Chondrocyte (in vitro differentiated cells): ENCODE results near the gene ICA1. TPM values are rescaled to one million over a fixed set of nuclear protein-coding genes. Genes with fewer than 3 reads are reported as not detected.

Experiments
- DNase-seq: peaks from one replicate; pipeline ENCODE4 v3.0.0; 2021; ENCODE audit warnings: mixed read lengths, low spot score
- H3K27ac Mint-ChIP-seq: one replicate; pipeline ENCODE4 v1.8.0; 2021; ENCODE audit warnings: mild to moderate bottlenecking, moderate library complexity, mixed read lengths; ENCODE audit not compliant: unreplicated experiment
- H3K27me3 Mint-ChIP-seq: 2 replicates; pipeline ENCODE4 v1.8.0; 2021; ENCODE audit warnings: low read depth, mixed read lengths
- H3K36me3 Mint-ChIP-seq: 2 replicates; pipeline ENCODE4 v1.8.0; 2021; ENCODE audit warnings: low read depth, mixed read lengths
- H3K4me1 Mint-ChIP-seq: 2 replicates; pipeline ENCODE4 v1.8.0; 2021; ENCODE audit warnings: low read depth, mild to moderate bottlenecking, mixed read lengths
- H3K4me3 Mint-ChIP-seq: one replicate; pipeline ENCODE4 v1.8.0; 2021; ENCODE audit warnings: mild to moderate bottlenecking, moderate library complexity, mixed read lengths; ENCODE audit not compliant: unreplicated experiment
- H3K9me3 Mint-ChIP-seq: 2 replicates; pipeline ENCODE4 v1.8.0; 2021; ENCODE audit warnings: low read depth, mixed read lengths
- CTCF ChIP-seq: fragments of 200-600 bp; sonication (generic); IDR thresholded peaks from 2 replicates; pipeline ENCODE4 v1.5.0; 2021; ENCODE audit warnings: antibody characterized with exemption, mild to moderate bottlenecking, moderate library complexity
- total RNA-seq: library from RNA; stranded (reverse); gene quantifications from 3 replicates; pipeline ENCODE4 v1.2.1, GENCODE V29; 2021

ICA1 gene
- total RNA-seq, 1 donor from 2014 or later = 5.0 TPM

DNA sequence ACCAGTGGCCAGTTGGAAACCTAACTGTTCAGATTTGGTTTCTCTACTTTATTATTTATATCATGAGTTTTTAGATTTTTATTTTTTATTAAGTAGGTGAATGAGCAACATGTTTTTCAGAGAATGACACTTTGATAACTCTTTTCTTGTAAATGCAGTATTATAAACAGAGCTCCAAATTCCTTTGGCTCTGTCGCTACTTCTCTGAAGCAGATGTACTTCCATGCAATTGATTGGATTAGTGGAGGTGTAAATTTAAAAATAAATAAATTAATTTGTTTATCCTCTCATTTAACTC is 34.3 kb upstream of the ICA1 start:
- Mint-ChIP-seq H3K4me1 (peaks cover 3% of the 10 kb centered on the region), H3K27ac (no peak overlapping the region), H3K36me3 (peaks cover 1% of the 10 kb centered on the region), H3K9me3 (peaks cover 2% of the 10 kb centered on the region), H3K4me3 (no peak overlapping the region), H3K27me3 (peaks cover 4% of the 10 kb centered on the region)
- DNase-seq = no peak
- no peak for TF ChIP-seq CTCF

GRCh38 chr7:8295638-8296361 is 33.8 kb upstream of the ICA1 start:
- peaks cover 4% of the 10 kb centered on the region for H3K27me3 Mint-ChIP-seq
- H3K9me3 Mint-ChIP-seq = peaks cover 2% of the 10 kb centered on the region
- H3K27ac Mint-ChIP-seq = no peak overlapping the region
- no peak overlapping the region for H3K4me3 Mint-ChIP-seq
- no peak for DNase-seq
- H3K36me3 Mint-ChIP-seq = peaks cover 1% of the 10 kb centered on the region
- peak; percentile 91 for TF ChIP-seq CTCF
- peaks cover 3% of the 10 kb centered on the region for H3K4me1 Mint-ChIP-seq

GRCh38 chr7:8291397-8292141 is 29.6 kb upstream of the ICA1 start:
- H3K36me3 Mint-ChIP-seq = no peaks in the 10 kb centered on the region
- H3K27ac Mint-ChIP-seq = no peak overlapping the region
- TF ChIP-seq CTCF = no peak
- H3K9me3 Mint-ChIP-seq = no peaks in the 10 kb centered on the region
- DNase-seq = no peak
- peaks cover 3% of the 10 kb centered on the region for H3K4me1 Mint-ChIP-seq
- no peak overlapping the region for H3K4me3 Mint-ChIP-seq
- H3K27me3 Mint-ChIP-seq = peaks cover 6% of the 10 kb centered on the region

DNA sequence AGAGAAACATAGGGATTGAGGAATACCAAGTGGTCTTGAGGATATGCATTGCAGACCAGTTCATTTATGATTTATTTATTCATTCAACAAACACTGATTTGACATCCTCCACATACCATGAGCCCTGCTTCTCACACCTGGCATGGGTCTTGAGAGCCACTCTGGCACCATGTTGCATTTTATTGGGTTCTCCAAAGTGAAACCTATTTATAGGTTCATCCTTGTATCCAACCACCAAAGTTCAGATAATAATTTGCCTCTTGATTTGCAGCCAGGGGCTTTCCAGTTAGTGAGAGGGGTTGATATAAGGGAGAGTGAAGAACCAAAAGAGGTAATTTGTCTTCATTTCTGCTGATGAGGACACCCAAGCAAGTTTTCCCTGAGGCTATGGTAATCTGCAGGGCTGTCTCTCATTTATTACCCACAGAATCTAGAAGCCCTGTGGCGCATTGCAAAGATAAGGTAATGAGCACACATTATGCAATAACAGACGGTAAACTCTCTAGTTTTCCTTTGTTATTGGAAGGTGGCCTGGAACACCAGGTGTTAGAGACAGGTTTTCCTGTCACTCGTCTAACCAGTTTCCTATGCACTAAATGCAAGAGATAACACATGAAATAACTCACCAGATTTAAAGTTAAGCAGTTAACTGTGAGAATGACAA is 28.8 kb upstream of the ICA1 start:
- H3K27me3 Mint-ChIP-seq = peaks cover 4% of the 10 kb centered on the region
- DNase-seq = no peak
- H3K4me3 Mint-ChIP-seq = no peak overlapping the region
- H3K9me3 Mint-ChIP-seq = no peaks in the 10 kb centered on the region
- TF ChIP-seq CTCF = no peak
- no peak overlapping the region for H3K27ac Mint-ChIP-seq
- peaks cover under 1% of the 10 kb centered on the region for H3K4me1 Mint-ChIP-seq
- H3K36me3 Mint-ChIP-seq = no peaks in the 10 kb centered on the region

- Mint-ChIP-seq H3K9me3 (no peaks in the 10 kb centered on the region), H3K27ac (no peak overlapping the region), H3K36me3 (no peaks in the 10 kb centered on the region), H3K4me3 (no peak overlapping the region), H3K4me1 (no peaks in the 10 kb centered on the region), H3K27me3 (peaks cover 2% of the 10 kb centered on the region)
- TF ChIP-seq CTCF = no peak
- DNase-seq = no peak
These were observed 24.2 kb upstream of the ICA1 start for GRCh38 chr7:8286118-8286517.
